Amygdala (tissue), 56 donors: ENCODE measurements around the gene MAP4K5.

Experiments used
- DNase-seq, 56 donors: peaks; one replicate each; lab custom pipeline; 2025; lab: John Stamatoyannopoulos, UW

The MAP4K5 gene

GRCh38 chr14:50407111-50407812, 125.1 kb downstream of the MAP4K5 start:
- no peak for DNase-seq

DNA sequence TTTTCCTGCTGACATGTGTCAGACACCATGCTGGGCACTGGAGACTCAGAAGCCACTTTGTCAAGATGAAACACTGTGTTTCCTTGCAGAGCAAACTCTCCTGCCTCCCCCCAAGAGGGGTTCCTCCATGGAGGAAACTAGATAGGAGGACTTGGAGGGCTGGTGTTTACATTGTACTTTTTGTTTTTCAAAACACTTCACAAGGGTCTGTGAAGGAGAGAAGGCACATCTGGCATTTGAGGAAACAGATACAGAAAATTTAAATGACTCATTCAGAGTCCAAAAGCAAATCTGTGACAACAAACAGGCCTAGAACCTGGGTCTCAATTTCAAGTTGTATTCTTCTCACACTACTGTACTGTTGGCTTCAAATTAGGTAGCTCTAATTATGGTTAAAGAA, 128.9 kb downstream of the MAP4K5 start:
- DNase-seq, result no peak

GRCh38 chr14:50402965-50403364, 129.4 kb downstream of the MAP4K5 start:
- DNase-seq, result no peak

DNA sequence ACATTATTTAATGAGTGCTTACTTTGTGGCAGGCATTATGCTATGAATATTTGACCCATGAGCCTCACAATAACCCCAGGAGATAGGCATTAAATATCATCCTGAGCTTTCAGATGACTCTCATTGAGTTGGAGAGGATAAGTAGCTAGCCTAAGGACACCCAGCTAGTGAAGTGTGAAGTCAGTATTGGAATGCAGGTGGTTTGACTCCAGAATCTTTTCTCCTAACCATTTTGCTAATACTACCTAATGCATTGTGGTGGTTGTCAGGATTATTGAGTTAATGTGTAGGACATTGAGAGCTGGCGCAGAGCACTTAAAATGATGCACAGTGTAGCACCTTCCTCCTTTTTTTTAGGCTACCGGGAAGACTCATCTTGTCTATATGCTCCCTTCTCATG, 131.9 kb downstream of the MAP4K5 start:
- DNase-seq, result no peak

DNA sequence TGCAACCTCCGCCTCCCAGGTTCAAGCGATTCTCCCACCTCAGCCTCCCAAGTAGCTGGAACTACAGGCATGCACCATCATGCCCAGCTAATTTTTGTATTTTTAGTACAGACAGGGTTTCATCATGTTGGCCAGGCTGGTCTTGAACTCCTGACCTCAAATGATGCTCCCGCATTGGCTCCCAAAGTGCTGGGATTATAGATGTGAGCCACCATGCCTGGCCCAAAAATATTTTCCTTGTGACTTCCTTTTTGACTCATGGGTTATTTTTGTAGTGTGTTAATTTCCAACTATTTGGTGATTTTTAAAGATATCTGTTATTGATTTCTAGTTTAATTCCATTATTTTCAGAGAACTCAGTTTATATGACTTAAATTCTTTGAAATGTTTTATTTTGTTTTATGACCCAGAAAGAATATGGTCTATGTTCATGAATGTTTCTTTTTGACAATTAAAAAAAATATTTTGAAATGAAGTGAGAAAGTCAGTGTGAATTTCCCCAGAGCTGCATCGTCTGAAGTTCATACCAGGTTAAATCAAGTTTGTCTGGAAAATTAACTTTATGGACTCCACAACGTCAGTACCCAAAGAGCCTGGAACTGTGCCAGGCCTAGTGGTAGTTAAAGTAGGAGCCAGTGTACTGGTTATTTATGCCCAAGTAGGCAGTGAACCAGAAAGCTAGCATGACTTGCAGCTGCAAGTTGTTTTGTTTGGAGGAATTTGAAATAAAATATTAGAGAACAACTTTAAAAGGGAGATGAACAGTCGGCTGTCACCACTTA, 132.9 kb downstream of the MAP4K5 start:
- DNase-seq, result peak in 4 of 56 donors; percentile 5 to 40 (median 14)

- DNase-seq, result no peak
These were observed 134.2 kb downstream of the MAP4K5 start for GRCh38 chr14:50398189-50398580.

- DNase-seq, result peak in 12 of 56 donors; percentile 7 to 60 (median 32)
These were observed 134.8 kb downstream of the MAP4K5 start for GRCh38 chr14:50397390-50398188.

DNA sequence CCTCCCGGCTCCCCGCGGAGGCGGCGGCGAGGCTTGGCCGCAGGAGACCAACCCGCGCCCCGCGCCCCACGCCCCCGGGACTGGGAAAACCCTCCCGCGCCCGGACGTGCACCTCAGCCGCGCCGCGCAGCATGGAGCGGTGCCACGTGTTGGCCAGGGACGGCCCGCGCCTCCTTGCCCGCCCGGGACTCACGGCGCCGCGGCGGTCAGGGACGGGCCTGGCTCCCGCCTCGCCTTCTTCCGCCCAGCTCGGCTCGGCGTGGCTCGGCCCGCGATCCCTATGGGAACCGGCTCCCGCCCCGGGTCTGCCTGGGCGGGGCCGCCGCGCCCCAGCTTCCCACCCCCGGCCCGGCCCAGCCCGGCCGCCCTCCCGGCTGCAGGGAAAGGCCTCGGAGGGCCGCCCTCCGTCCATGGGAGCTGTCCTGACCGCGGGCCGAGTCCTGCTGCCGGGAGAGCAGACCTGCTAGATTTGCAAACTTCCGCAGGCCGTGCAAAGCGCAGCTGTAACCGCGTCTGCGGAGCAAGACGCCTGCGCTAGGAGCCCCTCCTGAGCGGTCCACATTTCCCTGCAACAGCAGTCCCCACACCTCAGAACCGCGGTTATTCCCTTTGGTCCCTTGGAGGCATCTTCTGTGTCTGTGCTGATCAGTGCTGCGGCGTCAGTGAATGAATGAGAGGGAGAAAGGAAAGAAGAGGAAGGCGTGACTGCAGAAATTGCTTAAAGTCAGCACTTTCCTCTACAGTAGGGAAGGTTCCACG, 135.6 kb downstream of the MAP4K5 start, which contains the start of gene CDKL1:
Gene CDKL1 (minus strand): TSS at position 251 of the 759 bp plus-strand sequence. CDS start 1,013 bp downstream, outside the sequence.
- DNase-seq, result peak in 43 of 56 donors; percentile 9 to 68 (median 38)

DNA sequence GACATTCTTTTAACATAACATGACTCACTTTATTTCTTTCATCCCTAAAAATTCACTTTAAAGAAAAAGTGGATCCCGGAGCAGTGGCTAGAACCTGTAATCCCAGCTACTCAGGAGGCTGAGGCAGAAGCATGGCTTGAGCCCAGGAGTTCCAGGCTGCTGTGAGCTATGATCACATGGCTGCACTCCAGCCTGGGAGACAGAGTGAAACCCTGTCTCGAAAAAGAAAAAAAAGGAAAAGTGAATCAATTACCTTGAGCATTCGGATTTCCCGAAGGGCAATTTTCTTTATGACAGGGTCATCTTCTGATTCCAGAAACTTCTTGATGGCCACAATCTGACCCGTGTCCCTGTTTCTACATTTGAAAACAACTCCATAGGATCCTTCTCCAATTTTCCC, 136.9 kb downstream of the MAP4K5 start:
- peak in 3 of 56 donors; percentile 1 to 6 (median 1) for DNase-seq

- no peak for DNase-seq
These were observed 137.7 kb downstream of the MAP4K5 start for GRCh38 chr14:50394713-50395112.

DNA sequence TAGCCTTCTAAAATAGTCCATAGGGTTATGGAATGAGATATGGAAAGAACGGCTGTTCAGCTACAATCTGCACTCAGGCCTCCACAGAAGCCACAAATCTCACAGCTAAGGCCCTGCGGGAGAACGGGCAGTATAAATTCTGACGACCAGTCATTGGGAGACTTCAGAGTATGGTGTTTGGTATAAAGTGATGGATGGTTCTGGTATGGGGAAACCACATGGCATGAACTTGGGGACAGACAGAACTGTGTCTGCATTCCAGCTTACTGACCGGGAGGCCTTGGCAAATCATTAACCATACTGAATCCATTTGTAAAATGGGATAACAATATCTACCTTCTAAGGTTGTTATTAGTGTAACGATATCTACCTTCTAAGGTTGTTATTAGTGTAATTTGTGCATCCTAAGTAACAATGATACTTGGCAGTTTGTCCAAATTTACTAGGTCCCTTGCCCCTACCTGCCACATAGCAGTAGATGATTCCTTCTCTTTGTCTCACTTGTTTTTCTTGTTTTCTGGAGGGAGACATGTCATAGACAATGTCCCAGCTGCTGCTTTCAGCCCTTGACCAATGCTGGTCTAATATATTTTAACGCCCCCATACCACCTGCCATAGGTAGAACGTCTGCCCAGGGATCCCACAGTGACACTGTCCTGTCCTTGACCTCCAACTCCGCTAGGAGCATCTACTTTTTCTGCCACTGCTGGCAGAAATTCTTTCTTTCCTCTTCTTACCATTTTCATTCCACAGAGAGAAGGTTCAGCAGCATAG, 142.5 kb downstream of the MAP4K5 start:
- no peak for DNase-seq

- DNase-seq, result no peak
These were observed 144.0 kb downstream of the MAP4K5 start for GRCh38 chr14:50388256-50388931.

DNA sequence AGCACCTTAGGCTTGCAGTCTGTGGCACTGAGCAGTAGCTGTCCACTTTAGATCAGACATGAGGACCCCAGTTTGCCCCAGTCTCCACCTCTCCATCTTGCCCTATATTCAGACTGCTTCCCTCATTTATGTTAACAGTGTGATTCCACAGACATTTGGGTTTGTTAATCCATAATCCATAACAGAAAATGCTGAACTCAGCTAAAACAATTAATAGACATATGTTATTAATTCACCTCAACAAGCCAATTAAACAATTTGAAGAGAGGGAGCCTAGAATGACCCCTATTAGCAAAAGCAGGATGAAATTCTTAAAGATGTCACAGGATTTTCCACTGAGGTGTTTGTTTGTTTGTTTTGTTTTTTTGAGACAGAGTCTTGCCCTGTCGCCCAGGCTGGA, 144.8 kb downstream of the MAP4K5 start:
- DNase-seq, result no peak

DNA sequence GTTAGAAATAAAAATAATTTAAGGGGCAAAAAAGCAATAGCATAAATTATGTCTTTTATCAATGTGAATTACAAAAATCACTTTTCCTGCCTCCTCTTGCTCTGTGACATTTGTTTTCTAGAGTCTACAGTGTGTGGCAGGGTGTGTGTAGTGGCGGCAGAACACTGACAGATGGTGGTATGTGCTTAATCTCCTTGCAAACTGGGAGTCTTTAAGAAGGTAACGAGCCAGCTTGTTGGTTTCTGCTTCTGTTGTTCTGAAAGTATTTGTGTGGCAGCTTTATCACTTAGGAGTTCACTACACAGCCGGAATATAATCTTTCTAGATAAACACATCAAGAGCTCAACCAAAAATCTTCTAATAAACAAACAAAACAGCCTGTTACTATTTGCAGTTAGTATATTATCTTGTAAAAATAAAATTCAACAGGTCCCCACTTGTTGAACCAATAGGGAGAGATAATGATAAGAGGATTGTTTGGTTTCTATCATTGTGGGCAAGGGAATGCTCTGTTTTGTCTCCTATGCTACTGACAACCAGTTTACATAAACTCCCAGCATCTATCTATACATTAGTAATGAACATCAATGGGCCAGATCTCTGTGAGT, 148.6 kb downstream of the MAP4K5 start:
- DNase-seq, result peak in 1 of 56 donors; percentile 11

GRCh38 chr14:50381823-50382287, 150.5 kb downstream of the MAP4K5 start:
- DNase-seq, result no peak

DNA sequence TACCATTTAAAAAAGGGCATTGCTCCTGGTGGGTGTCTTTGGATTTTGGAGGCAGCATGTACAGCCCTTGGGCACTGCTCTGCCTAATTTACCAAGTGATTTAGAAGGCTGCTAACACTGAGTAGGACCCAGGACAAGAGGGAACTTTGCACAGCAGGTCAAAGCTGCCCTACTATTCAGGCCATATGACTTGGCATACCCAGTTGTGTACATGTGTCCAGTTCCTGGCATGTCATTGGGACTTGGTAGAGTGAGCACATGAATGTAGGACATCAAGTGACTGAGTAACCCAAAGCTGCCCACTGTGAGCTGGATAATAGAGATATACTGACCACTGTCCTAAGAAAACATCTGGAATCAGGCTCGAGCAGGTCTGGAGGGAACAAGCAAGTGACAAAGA, 151.4 kb downstream of the MAP4K5 start:
- DNase-seq, result no peak

DNA sequence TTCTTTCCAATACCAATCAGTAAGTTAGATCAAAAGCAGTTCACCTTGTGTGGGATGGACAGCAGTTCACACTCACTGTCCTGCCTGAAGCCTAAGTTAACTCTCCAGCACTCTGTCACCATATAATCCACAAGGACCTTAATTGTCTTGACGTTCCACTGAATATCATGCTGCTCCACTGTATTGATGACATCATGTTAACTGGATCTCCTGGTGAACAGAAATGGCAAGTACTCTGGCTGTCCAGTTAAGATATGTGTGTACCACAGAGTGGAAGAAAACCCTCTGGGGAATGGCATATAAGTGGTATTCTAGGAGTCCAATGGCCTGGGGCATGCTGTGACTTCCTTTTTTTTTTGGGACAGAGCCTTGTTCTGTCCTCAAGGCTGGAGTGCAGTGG, 151.9 kb downstream of the MAP4K5 start:
- DNase-seq, result no peak

- no peak for DNase-seq
These were observed 152.8 kb downstream of the MAP4K5 start for GRCh38 chr14:50379563-50379962.
